WTC11 (cell line): ENCODE results near the gene AFF2. TPM values are rescaled to one million over a fixed set of nuclear protein-coding genes. Genes with fewer than 3 reads are reported as not detected.

Experiments used
- ATAC-seq: fragments of 200-7000 bp; cut with Tn5 transposase; 2 replicates; pipeline ENCODE4 v1.10.0; 2021; ENCODE audit warnings: mild to moderate bottlenecking, moderate library complexity
- CTCF ChIA-PET: fragments of 300-600 bp; sonication (Branson Sonifier 250); formaldehyde crosslinking; loops from one replicate; lab custom pipeline; 2021; ENCODE audit warnings: antibody characterized with exemption; lab: Charles Lee
- POLR2A ChIA-PET: fragments of 350-600 bp; sonication (Branson Sonifier 250); formaldehyde crosslinking; loops from one replicate; lab custom pipeline; 2021; ENCODE audit warnings: antibody characterized with exemption; lab: Charles Lee
- DNase-seq: peaks from one replicate; pipeline ENCODE4 v3.0.0; 2021; ENCODE audit warnings: low spot score
- H3K27ac Mint-ChIP-seq: 2 replicates; pipeline ENCODE4 v1.8.0; 2021; ENCODE audit warnings: mixed read lengths
- H3K27me3 Mint-ChIP-seq: 2 replicates; pipeline ENCODE4 v1.8.0; 2021; ENCODE audit warnings: low read depth, mild to moderate bottlenecking, moderate library complexity, mixed read lengths
- H3K36me3 Mint-ChIP-seq: 2 replicates; pipeline ENCODE4 v1.8.0; 2021; ENCODE audit warnings: mixed read lengths
- H3K4me1 Mint-ChIP-seq: 2 replicates; pipeline ENCODE4 v1.8.0; 2022; ENCODE audit warnings: mixed read lengths
- H3K4me3 Mint-ChIP-seq: 2 replicates; pipeline ENCODE4 v1.8.0; 2021; ENCODE audit warnings: mild to moderate bottlenecking, moderate library complexity, mixed read lengths
- H3K9me3 Mint-ChIP-seq: 2 replicates; pipeline ENCODE4 v1.8.0; 2021; ENCODE audit warnings: mixed read lengths
- AFF4 ChIP-seq: sonication (generic); formaldehyde crosslinking; IDR thresholded peaks from 2 replicates; pipeline ENCODE4 v1.8.1; 2023; ENCODE audit warnings: mild to moderate bottlenecking, missing genetic modification reagents, borderline replicate concordance
- AR ChIP-seq: fragments of 250-450 bp; sonication (Bioruptor Pico); IDR thresholded peaks from 2 replicates; pipeline ENCODE4 v1.9.0; 2021; ENCODE audit warnings: mild to moderate bottlenecking
- CREB1 ChIP-seq: sonication (generic); formaldehyde crosslinking; IDR thresholded peaks from 2 replicates; pipeline ENCODE4 v1.8.0; 2023; ENCODE audit warnings: mild to moderate bottlenecking, missing genetic modification reagents
- CTCF ChIP-seq: fragments of 200-600 bp; IDR thresholded peaks from 2 replicates; pipeline ENCODE4 v1.8.0; 2022; ENCODE audit warnings: antibody characterized with exemption
- EMX1 ChIP-seq: fragments of 250-450 bp; sonication (Bioruptor Pico); IDR thresholded peaks from 2 replicates; pipeline ENCODE4 v1.8.0; 2021; ENCODE audit warnings: mild to moderate bottlenecking
- FOXP1 ChIP-seq: sonication (generic); formaldehyde crosslinking; IDR thresholded peaks from 2 replicates; pipeline ENCODE4 v1.8.0; 2022; ENCODE audit warnings: missing genetic modification reagents, mild to moderate bottlenecking, moderate library complexity, borderline replicate concordance
- GTF2I ChIP-seq: fragments of 250-450 bp; sonication (Bioruptor Pico); conservative IDR thresholded peaks from 2 replicates; pipeline ENCODE4 v1.4.0; 2021; ENCODE audit warnings: mild to moderate bottlenecking
- KAT7 ChIP-seq: sonication (generic); formaldehyde crosslinking; IDR thresholded peaks from 2 replicates; pipeline ENCODE4 v1.8.1; 2023; ENCODE audit warnings: missing genetic modification reagents, mild to moderate bottlenecking, borderline replicate concordance
- PRRX2 ChIP-seq: fragments of 250-450 bp; sonication (Bioruptor Pico); IDR thresholded peaks from 2 replicates; pipeline ENCODE4 v1.8.0; 2021; ENCODE audit warnings: mild to moderate bottlenecking
- RELA ChIP-seq: sonication (generic); formaldehyde crosslinking; IDR thresholded peaks from 2 replicates; pipeline ENCODE4 v1.8.1; 2022; ENCODE audit warnings: missing genetic modification reagents, mild to moderate bottlenecking, borderline replicate concordance
- SOX15 ChIP-seq: fragments of 250-450 bp; sonication (Bioruptor Pico); IDR thresholded peaks from 2 replicates; pipeline ENCODE4 v1.9.0; 2021; ENCODE audit warnings: mild to moderate bottlenecking
- TP53 ChIP-seq: sonication (generic); formaldehyde crosslinking; IDR thresholded peaks from 2 replicates; pipeline ENCODE4 v1.8.1; 2023; ENCODE audit warnings: mild to moderate bottlenecking, missing genetic modification reagents
- ZNF396 ChIP-seq: fragments of 250-450 bp; sonication (Bioruptor Pico); IDR thresholded peaks from 2 replicates; pipeline ENCODE4 v1.8.0; 2021; ENCODE audit warnings: mild to moderate bottlenecking, moderate library complexity, borderline replicate concordance
- ZNF416 ChIP-seq: fragments of 250-450 bp; sonication (Bioruptor Pico); IDR thresholded peaks from 2 replicates; pipeline ENCODE4 v1.9.0; 2021; ENCODE audit warnings: mild to moderate bottlenecking, inconsistent platforms
- ZNF423 ChIP-seq: fragments of 250-450 bp; sonication (Bioruptor Pico); IDR thresholded peaks from 2 replicates; pipeline ENCODE4 v2.1.2; 2022; ENCODE audit warnings: mild to moderate bottlenecking, moderate library complexity
- total RNA-seq: library from RNA; stranded (reverse); gene quantifications from 3 replicates; pipeline ENCODE4 v1.2.3, GENCODE V29; 2021
- TF ChIP-seq, protein P1 (sequence below): sonication (generic); formaldehyde crosslinking; conservative IDR thresholded peaks from 2 replicates; pipeline ENCODE4 v1.8.1; 2023; ENCODE audit warnings: mild to moderate bottlenecking, low read depth, missing genetic modification reagents, moderate library complexity

Gene AFF2
- total RNA-seq, 1 experiment from 2014 or later: 7.6 TPM

DNA sequence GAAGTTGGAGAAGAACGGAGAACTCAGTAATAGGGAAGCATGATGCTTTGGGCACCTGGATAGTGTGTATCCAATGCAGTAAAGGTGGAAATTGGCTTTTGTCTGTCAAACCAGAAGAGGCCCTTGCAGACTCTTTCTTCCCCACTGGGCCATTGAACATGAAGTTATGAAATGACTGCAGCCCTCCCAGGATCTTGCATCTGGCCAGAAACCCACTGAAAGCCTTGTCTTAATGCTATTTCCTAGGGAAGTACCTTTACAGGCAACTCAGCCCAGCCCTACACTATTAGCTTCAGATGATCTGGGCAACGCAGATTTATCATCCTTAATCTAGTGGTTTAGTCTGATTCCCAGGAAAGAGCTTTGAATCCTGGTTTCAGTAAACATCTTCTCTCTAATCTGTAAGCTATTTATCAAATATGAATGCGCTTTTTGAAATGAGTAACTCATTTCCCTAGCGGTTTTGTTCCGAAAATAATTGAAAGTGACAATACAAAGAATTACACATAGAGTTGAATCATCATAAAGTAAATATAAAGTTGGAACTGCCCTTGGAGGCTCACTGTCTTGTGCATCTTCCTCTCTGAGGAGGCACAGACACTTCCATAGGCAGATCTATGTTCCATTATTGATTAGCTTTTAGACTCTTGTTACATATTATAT is 540.6 kb downstream of the AFF2 start:
- ChIA-PET POLR2A (no interaction called here), CTCF (no interaction called here)
- Mint-ChIP-seq H3K27ac (no peak overlapping the region), H3K4me3 (no peak overlapping the region), H3K27me3 (no peaks in the 10 kb centered on the region), H3K9me3 (no peaks in the 10 kb centered on the region), H3K4me1 (no peaks in the 10 kb centered on the region), H3K36me3 (no peaks in the 10 kb centered on the region)
- DNase-seq (no peak), ATAC-seq (no peak)
- no peak for TF ChIP-seq ZNF423 (CRISPR knock-in tag)
- TF ChIP-seq RELA: no peak
- TF ChIP-seq KAT7 (CRISPR knock-in tag): no peak
- no peak for TF ChIP-seq AR (CRISPR knock-in tag)
- TF ChIP-seq GTF2I (CRISPR knock-in tag): no peak
- no peak for TF ChIP-seq TP53 (CRISPR knock-in tag)
- no peak for TF ChIP-seq CREB1 (CRISPR knock-in tag)
- TF ChIP-seq ZNF396 (CRISPR knock-in tag): no peak

GRCh38 chrX:149043401-149043800 is 543.0 kb downstream of the AFF2 start:
- H3K36me3 Mint-ChIP-seq: no peaks in the 10 kb centered on the region
- DNase-seq (no peak), ATAC-seq (no peak)
- POLR2A ChIA-PET: no interaction called here
- CTCF ChIA-PET: no interaction called here
- H3K9me3 Mint-ChIP-seq: no peaks in the 10 kb centered on the region
- H3K27me3 Mint-ChIP-seq: no peaks in the 10 kb centered on the region
- no peak overlapping the region for H3K27ac Mint-ChIP-seq
- H3K4me3 Mint-ChIP-seq: no peak overlapping the region
- TF ChIP-seq CTCF (no peak), PRRX2 (CRISPR knock-in tag) (no peak), SOX15 (CRISPR knock-in tag) (no peak), FOXP1 (CRISPR knock-in tag) (no peak), AFF4 (CRISPR knock-in tag) (no peak), ZNF416 (CRISPR knock-in tag) (no peak), EMX1 (no peak)
- TF ChIP-seq, protein P1, sequence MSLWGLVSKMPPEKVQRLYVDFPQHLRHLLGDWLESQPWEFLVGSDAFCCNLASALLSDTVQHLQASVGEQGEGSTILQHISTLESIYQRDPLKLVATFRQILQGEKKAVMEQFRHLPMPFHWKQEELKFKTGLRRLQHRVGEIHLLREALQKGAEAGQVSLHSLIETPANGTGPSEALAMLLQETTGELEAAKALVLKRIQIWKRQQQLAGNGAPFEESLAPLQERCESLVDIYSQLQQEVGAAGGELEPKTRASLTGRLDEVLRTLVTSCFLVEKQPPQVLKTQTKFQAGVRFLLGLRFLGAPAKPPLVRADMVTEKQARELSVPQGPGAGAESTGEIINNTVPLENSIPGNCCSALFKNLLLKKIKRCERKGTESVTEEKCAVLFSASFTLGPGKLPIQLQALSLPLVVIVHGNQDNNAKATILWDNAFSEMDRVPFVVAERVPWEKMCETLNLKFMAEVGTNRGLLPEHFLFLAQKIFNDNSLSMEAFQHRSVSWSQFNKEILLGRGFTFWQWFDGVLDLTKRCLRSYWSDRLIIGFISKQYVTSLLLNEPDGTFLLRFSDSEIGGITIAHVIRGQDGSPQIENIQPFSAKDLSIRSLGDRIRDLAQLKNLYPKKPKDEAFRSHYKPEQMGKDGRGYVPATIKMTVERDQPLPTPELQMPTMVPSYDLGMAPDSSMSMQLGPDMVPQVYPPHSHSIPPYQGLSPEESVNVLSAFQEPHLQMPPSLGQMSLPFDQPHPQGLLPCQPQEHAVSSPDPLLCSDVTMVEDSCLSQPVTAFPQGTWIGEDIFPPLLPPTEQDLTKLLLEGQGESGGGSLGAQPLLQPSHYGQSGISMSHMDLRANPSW: no peak
- H3K4me1 Mint-ChIP-seq: no peaks in the 10 kb centered on the region
